Measurements from ENCODE around the gene NUP62CL. TPM values are rescaled to one million over a fixed set of nuclear protein-coding genes. Genes with fewer than 3 reads are reported as not detected.

The NUP62CL gene
- total and polyA plus RNA-seq, 3 donors from 2014 or later, result 21.9 to 34.4 (median 31.0) TPM

GRCh38 chrX:107153005-107153404 lies 53.2 kb downstream of the NUP62CL start:
- 87 to 92% methylated on average over 5 of the region's 5 CpGs for WGBS, 2 donors
- no peak overlapping the region for H3K4me3 ChIP-seq
- H3K27me3 ChIP-seq, result no peaks in the 10 kb centered on the region
- intact Hi-C loops (cut with DNase I; ENCODE audit: low total_unique reads), result no loop called here
- H3K36me3 ChIP-seq (ENCODE audit: low read depth, missing control alignments), result no peaks in the 10 kb centered on the region
- no peak for TF ChIP-seq POLR2A (IDR thresholded peaks at IDR 0.05)
- TF ChIP-seq CTCF (IDR thresholded peaks at IDR 0.05), result no peak
- H3K9me3 ChIP-seq, result no peaks in the 10 kb centered on the region
- H3K4me1 ChIP-seq, result no peaks in the 10 kb centered on the region
- DNase-seq, result no peak
- no peak overlapping the region for H3K27ac ChIP-seq

GRCh38 chrX:107146670-107147069 lies 59.6 kb downstream of the NUP62CL start:
- H3K27ac ChIP-seq, result no peak overlapping the region
- intact Hi-C loops (cut with DNase I; ENCODE audit: low total_unique reads), result no loop called here
- no peaks in the 10 kb centered on the region for H3K4me1 ChIP-seq
- no peak overlapping the region for H3K4me3 ChIP-seq
- H3K9me3 ChIP-seq, result no peaks in the 10 kb centered on the region
- TF ChIP-seq POLR2A (IDR thresholded peaks at IDR 0.05) (no peak), CTCF (IDR thresholded peaks at IDR 0.05) (no peak)
- no peaks in the 10 kb centered on the region for H3K36me3 ChIP-seq (ENCODE audit: low read depth, missing control alignments)
- H3K27me3 ChIP-seq, result no peaks in the 10 kb centered on the region
- DNase-seq, result peak; percentile 14

GRCh38 chrX:107135965-107136307 lies 70.3 kb downstream of the NUP62CL start:
- H3K27me3 ChIP-seq, result no peaks in the 10 kb centered on the region
- TF ChIP-seq POLR2A (IDR thresholded peaks at IDR 0.05) (no peak), CTCF (IDR thresholded peaks at IDR 0.05) (no peak)
- H3K9me3 ChIP-seq, result no peaks in the 10 kb centered on the region
- no peak overlapping the region for H3K4me3 ChIP-seq
- H3K36me3 ChIP-seq (ENCODE audit: low read depth, missing control alignments), result no peaks in the 10 kb centered on the region
- H3K4me1 ChIP-seq, result no peaks in the 10 kb centered on the region
- H3K27ac ChIP-seq, result no peak overlapping the region
- 100% methylated on average over 1 of the region's 1 CpG for WGBS, 2 donors
- DNase-seq, result no peak
- intact Hi-C loops (cut with DNase I; ENCODE audit: low total_unique reads), result no loop called here

GRCh38 chrX:107135049-107135964 lies 70.9 kb downstream of the NUP62CL start:
- TF ChIP-seq POLR2A (IDR thresholded peaks at IDR 0.05) (no peak), CTCF (IDR thresholded peaks at IDR 0.05) (no peak)
- Histone ChIP-seq H3K27me3 (no peaks in the 10 kb centered on the region), H3K27ac (no peak overlapping the region), H3K9me3 (no peaks in the 10 kb centered on the region), H3K36me3 (ENCODE audit: low read depth, missing control alignments) (no peaks in the 10 kb centered on the region), H3K4me1 (no peaks in the 10 kb centered on the region), H3K4me3 (no peak overlapping the region)
- intact Hi-C loops (cut with DNase I; ENCODE audit: low total_unique reads), result no loop called here
- DNase-seq, result no peak
- WGBS, 2 donors, result 79 to 82% methylated on average over 5 of the region's 5 CpGs

- Histone ChIP-seq H3K9me3 (no peaks in the 10 kb centered on the region), H3K4me1 (no peaks in the 10 kb centered on the region), H3K27ac (no peak overlapping the region), H3K36me3 (ENCODE audit: low read depth, missing control alignments) (no peaks in the 10 kb centered on the region), H3K4me3 (no peak overlapping the region), H3K27me3 (no peaks in the 10 kb centered on the region)
- intact Hi-C loops (cut with DNase I; ENCODE audit: low total_unique reads), result no loop called here
- DNase-seq, result no peak
- TF ChIP-seq POLR2A (IDR thresholded peaks at IDR 0.05) (no peak), CTCF (IDR thresholded peaks at IDR 0.05) (no peak)
These were observed 82.5 kb downstream of the NUP62CL start for GRCh38 chrX:107123750-107124149.

Measured in testis (tissue), 3 donors.